Activated CD4-positive, alpha-beta T cell treated with anti-CD3 and anti-CD28 coated beads, Interleukin-2, amount 50 U/mL, for 4 hours (primary cell): Measurements from ENCODE around the gene UQCR11.

Experiments
- DNase-seq, 2 experiments: peaks; one replicate each; pipeline ENCODE4 v3.0.0-alpha.2; 2020

Gene UQCR11

DNA sequence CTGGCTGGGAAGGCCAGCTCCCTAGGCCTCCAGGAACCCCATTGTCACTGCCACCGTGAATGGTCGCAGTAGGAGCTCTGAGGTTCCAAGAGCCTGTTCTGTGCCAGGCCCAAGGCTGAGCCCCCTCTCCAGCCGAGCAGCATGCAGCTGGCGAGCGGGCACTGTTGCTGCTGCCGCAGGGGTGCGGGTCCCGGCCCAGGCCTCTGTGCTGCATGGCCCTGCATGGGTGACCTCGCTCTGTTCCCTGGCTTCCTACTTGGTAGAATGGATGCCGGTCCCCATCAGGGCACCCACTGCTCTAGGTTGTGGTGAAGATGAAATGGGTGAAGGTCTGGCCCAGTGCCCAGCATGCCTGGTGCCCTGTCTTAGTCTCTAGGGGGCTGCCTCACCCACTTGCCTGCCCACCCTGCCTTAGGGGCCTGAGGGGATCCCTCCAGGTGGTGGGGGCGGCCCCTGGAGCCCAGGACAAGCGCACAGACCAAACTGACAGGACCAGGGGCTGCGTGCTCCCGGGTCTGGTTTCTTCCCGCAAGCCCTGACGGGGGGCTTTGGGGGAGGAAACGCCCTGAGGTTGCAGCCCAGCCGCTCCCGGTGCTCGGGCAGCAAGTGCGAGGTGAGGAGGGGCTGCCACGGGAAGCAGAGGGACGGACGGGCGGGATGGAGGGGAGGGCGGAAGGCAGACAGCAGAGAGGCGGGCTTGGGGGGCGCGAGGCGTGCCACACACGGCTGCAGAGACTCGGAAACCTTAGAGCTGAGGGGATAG, 8.7 kb upstream of the UQCR11 start:
- DNase-seq = no peak

DNA sequence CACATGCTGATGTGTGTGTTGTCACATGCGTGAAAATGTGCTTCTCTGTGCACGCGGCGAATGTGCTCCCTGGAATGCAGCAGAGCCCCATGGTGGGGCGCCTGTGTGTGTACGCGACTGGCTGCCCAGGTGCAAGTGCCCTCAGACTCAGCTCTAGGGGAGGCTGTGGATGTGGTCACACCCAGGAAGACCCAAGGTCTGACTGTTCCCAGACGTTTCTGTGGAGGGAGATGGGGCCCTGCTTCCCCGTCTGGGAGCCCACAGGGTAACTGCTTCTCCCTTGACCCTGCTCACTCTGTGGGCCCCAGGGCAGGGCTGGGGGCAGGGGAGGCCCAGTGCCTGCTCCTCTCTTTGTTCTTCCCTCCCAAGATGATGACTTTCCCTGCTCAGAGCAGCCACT, 7.9 kb upstream of the UQCR11 start:
- DNase-seq = no peak

DNA sequence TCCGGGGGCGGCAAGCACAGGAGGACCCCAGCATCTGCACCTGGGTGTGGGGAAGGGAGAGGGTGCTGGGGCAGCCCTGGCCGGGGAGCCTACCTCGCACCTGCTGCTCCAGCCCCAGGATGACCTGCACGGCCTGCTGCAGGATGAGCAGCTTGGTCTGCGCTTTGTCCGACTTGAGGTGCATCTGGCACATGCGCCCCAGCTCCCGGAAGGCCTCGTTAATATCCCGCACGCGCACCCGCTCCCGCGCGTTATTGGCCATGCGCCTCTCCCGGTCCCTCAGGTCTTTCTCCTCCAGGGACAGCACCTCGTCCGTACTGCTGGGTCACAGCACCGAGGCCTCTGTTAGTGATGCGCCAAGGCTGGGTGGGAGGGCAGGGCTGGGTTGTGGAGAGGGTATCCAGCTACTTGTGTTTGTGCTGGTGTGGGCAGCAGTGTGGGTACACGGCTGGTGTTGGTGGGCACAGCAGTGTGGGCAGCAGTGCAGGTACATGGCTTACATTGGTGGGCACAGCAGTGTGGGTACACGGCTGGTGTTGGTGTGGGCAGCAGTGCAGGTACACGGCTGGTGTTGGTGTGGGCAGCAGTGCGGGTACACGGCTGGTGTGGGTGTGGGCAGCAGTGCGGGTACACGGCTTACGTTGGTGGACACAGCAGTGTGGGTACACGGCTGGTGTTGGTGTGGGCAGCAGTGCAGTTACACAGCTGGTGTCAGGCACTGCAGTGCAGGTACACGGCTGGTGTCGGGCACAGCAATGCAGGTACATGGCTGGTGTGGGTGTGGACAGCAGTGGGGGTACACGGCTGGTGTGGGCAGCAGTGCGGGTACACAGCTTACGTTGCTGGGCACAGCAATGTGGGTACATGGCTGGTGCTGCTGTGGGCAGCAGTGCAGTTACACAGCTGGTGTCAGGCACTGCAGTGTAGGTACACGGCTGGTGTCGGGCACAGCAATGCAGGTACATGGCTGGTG, 7.1 kb upstream of the UQCR11 start:
- no peak for DNase-seq

DNA sequence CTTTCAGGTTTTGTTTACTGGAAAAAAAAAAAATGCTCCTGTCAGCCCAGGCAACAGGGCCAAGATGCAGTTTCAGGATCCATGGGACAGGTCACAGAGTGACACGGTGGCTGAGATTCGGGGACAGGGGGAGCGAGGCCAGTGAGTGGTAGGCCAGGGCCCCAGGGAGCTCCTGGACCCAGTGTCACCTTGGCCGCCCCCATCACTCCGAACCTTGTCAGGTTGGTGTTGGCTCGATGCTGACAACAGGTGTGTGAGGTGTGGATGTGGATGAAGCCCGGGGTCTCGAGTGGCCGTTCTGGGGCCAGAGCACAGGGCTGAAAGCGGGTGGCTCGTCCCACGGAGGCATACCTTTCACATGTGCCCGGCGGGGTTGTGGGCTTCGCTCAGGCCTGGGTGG, 6.1 kb upstream of the UQCR11 start:
- DNase-seq = no peak

GRCh38 chr19:1610579-1610978, 5.3 kb upstream of the UQCR11 start:
- DNase-seq = no peak

GRCh38 chr19:1609680-1610474, 4.6 kb upstream of the UQCR11 start:
- no peak for DNase-seq

DNA sequence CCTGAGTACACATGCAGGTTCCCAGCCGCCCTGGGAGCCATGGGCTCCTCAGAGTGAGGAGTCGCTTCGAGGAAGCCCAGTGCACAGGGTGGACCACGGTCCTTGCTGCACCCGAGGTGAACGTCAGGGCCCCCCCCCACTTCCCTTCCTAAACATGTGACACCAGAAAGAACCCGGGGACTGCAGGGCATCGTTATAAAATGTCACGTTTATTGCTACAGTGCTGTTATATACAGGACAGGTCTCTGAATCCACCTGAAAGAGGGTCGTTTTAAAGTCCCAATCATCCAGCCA, 3.8 kb upstream of the UQCR11 start:
- no peak for DNase-seq

GRCh38 chr19:1608359-1609102, 3.3 kb upstream of the UQCR11 start:
- no peak for DNase-seq

DNA sequence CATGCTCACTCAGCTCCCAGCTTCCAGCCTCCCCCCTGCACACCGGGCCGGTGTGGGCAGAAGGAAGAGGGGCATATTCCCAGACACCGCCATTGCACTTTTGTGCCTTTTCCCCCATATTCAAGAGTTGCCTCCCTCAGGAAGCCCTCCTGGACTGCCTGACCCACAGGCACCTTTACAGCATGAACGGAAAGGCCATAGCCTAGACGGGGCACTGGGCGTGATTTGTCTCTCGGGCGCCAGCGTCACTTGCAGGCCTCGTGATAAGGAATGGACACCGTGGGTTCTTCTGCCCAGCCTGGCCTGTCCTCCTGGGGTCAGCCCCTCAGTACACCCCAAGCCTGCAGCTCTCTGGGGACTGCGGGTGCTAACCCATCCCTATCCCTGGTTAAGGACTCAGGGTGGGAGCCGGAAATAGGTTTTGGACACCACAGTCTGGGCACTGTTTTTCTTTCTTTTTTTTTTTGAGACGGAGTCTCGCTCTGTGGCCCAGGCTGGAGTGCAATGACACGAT, 933 bp upstream of the UQCR11 start:
- DNase-seq = no peak

DNA sequence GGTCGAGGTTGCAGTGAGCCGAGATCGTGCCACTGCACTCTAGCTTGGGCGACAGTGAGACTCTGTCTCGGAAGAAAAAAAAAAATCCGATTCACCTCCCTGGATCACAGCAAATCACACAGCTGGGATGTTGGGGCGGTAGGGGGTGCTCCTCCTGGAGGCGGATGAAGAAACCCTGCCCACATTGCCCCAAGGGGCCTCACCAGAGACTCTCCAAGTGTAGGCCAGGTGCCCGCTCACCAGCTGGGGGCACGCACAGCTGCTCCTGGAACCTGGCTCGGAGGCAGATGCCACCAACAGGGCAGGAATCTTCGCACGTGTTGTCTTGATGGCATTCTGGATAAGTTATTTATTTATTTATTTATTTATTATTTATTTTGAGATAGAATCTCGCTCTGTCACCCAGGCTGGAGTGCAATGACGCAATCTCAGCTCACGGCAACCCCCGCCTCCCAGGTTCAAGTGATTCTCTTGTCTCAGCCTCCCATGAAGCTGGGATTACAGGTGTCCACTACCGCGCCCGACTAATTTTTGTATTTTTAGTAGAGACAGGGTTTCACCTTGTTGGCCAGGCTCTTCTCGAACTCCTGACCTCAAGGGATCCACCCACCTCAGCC, 3.1 kb downstream of the UQCR11 start:
- DNase-seq = no peak

- DNase-seq = no peak
Observed at GRCh38 chr19:1601613-1602064, 3.6 kb downstream of the UQCR11 start.

DNA sequence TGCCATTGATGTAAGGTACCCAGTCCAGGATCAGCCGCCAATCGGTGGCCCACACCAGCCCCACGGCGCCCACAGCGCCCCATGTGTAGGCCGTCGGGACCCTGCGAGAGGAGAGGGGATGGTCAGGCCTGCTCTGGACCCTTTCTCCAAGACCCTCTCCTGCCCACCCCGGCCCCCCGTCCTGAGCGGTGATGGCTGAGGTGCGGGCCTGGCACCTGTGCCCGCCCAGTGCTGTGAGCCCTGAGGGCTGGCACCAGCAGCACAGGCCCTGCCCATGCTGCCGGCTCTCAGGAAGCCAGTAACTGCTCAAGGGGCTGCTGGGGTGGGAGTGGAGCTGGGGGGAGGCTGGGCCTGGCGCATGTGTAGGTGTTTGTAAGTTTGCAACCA, 5.8 kb downstream of the UQCR11 start:
- no peak for DNase-seq

DNA sequence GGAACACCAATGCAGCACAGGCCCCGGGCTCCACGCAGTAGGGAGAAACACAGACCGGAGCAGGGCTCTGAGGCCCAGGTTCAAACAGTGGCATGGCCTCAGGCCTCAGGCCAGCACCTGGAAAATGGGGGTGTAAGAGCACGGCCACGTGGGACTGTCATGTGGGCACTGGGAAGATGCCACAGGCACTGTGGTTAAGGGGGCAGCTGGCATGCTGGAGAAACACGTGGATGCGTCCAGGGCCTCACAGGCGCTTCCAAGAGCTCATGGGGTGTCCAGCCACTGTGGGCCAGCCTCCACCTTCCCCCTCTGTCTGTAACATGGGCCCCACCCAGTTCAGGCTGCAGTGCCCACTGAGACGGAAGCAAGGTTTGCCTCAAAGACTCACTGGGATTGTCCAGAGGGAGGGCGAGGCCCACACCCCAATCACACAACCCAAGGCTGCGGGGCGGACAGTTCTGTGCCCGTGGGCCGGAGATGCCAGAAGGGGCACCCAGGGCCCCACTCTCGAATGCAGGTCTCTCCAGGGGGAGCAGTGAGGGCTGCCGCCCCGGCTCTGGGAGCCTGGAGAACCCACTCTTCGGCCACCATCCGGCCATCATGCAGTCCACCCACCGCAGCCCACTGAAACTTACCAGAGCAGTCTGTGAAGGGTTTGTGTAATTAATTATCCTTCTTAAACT, 6.3 kb downstream of the UQCR11 start:
- no peak for DNase-seq

DNA sequence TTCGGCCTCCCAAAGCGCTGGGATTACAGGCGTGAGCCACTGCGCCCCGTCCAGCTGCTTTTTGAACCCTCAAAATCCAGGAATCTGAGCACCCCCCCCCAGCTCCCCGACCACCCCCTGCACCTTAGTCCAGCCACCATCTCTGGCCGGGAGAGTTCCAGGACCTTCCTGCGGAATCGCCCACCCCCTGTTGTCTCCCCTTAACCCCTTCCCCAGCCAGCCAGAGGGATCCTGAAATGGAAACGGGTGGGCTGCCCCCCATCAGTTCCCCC, 11.8 kb downstream of the UQCR11 start:
- no peak for DNase-seq

- peak; percentile 79 to 83 for DNase-seq
Observed at GRCh38 chr19:1592755-1593500, 12.3 kb downstream of the UQCR11 start, which contains the start of gene MBD3. TSS of gene MBD3 (minus strand) at chr19:1592865. CDS start at chr19:1592631, 234 bp downstream.

GRCh38 chr19:1592024-1592754, 13.1 kb downstream of the UQCR11 start:
- peak; percentile 64 to 75 for DNase-seq

DNA sequence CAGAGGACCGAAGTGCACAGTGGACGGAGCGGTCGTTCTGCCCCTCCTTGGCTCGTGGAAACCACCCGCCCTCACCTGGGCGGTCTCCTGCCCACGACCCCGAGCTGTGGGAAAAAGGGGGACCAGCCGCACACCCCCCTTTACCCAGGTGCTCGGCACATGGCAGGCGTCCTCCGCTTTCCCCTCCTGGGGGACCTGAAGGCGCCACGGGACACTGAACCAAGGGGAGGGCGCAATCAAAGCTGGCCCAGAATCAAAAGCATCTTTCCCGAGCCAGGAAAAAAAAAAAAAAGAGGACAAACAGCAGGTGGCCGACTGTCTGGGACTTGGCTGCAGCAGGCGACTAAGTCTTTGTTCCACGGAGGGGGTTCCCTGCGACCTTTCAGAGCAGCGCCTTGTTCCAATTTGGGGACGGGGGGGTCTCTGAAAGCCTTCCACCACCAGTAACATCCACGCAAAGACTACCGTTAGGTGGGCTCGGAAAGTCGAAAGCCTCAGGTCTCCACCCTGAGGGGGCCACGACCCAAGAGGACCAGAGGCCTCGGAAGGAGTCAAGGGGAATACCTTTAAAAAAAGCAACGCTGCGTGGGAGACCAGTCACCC, 13.7 kb downstream of the UQCR11 start:
- no peak for DNase-seq

DNA sequence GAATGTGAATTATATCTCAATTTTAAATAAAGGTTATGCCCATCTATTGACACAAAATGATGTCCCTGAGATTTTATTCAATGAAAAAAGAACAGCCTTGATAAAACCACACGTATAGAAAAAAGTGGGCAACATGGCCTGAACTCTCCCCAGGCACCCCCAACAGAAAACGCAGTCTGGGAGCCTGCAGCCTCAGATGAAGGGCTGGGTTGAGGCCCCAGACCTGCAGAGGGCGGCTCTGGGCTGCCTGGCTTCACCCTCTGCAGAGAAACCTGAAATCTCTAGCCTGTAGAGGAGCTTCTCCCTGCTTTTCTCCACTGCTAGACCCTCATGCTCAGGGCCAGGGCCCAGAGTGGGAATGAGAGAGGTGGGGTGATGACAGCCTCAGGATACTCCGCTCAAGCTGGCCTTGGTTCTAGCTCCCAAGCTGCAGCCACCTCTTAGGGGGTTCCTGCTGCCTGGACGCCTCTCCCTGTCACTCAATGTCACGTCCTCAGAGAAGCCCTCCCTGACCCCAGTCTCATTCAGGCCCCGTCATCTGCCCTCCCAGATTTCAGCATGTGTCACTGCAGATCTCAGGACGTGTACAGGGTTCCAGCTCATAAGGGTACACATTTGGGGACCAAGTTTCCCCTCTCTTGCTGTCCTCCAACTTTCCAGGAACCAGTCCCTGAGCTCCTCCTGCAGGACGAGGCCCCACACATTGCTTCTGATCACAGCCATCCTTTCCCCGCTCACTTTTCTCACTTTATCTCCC, 14.4 kb downstream of the UQCR11 start:
- DNase-seq = no peak

DNA sequence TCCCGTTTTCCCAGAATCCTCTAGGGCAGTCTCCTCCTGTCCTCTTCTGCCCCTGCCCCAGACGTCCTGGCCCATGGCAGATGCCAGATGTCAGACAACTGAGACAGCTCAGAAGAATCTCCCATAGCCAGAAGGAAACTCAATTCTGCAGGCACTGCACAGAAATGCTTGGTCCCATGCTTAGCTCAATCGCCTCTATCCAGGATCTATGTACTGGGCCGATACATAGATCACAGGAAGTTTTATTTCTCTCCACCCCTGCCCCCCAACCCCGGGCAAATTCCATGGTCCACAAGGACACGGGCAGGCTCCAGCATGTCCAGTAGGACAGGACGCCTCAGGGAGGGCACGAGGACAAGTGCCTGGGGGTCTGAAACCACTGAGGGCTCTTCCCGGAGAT, 17.4 kb downstream of the UQCR11 start:
- no peak for DNase-seq
